OCI-LY3 (cell line): ENCODE results near the gene STK35.

Source experiments
- H2AFZ ChIP-seq: fragments of 200-600, 300-600 bp; shearing (Covaris generic); 2 replicates; pipeline ENCODE4 v1.6.0; 2014; ENCODE audit warnings: antibody characterized with exemption, low read depth, low read length
- H3K27ac ChIP-seq: fragments of 200-600, 300-600 bp; sonication (generic); 2 replicates; pipeline ENCODE4 v1.5.1; 2014; ENCODE audit warnings: mild to moderate bottlenecking, low read length, moderate library complexity, mixed read lengths
- H3K27me3 ChIP-seq: fragments of 200-600, 300-600 bp; sonication (generic); 2 replicates; pipeline ENCODE4 v1.6.1; 2014; ENCODE audit warnings: low read depth, low read length, mixed read lengths
- H3K36me3 ChIP-seq: fragments of 200-600, 300-600 bp; sonication (generic); replicated peaks from 2 replicates; pipeline ENCODE3; 2014; ENCODE audit warnings: low read depth, low read length, mixed read lengths
- H3K4me1 ChIP-seq: fragments of 300-600, 200-600 bp; sonication (generic); 2 replicates; pipeline ENCODE4 v1.6.1; 2014; ENCODE audit warnings: low read length, mixed read lengths
- H3K4me2 ChIP-seq: fragments of 200-600, 300-600 bp; sonication (generic); 2 replicates; pipeline ENCODE4 v1.6.1; 2014; ENCODE audit warnings: low read length, mixed read lengths
- H3K4me3 ChIP-seq: fragments of 300-600, 200-600 bp; sonication (generic); 2 replicates; pipeline ENCODE4 v1.5.1; 2014; ENCODE audit warnings: antibody characterized with exemption, mild to moderate bottlenecking, low read length, moderate library complexity
- H3K79me2 ChIP-seq: fragments of 300-600, 200-600 bp; shearing (Covaris generic); 2 replicates; pipeline ENCODE4 v1.6.1; 2014; ENCODE audit warnings: mild to moderate bottlenecking, low read length, mixed read lengths
- H3K9ac ChIP-seq: fragments of 300-600, 200-600 bp; shearing (Covaris generic); 2 replicates; pipeline ENCODE4 v1.6.0; 2014; ENCODE audit warnings: mild to moderate bottlenecking, low read length, moderate library complexity
- H3K9me3 ChIP-seq: fragments of 200-600, 300-600 bp; shearing (Covaris generic); 2 replicates; pipeline ENCODE4 v1.6.1; 2014; ENCODE audit warnings: low read length, mixed read lengths; ENCODE audit not compliant: insufficient read depth
- H4K20me1 ChIP-seq: fragments of 200-600, 300-600 bp; sonication (generic); 2 replicates; pipeline ENCODE4 v1.6.1; 2016; ENCODE audit warnings: low read length, mixed read lengths; ENCODE audit not compliant: insufficient read depth
- CTCF ChIP-seq: fragments of 200-600, 300-600 bp; sonication (generic); IDR thresholded peaks from 2 replicates; pipeline ENCODE4 v1.5.1; 2014; ENCODE audit warnings: antibody characterized with exemption, low read length, low read depth
- EZH2phosphoT487 ChIP-seq: fragments of 200-600 bp; shearing (Covaris generic); IDR thresholded peaks from 2 replicates; pipeline ENCODE4 v1.6.1; 2018; ENCODE audit warnings: antibody characterized with exemption, mixed run types, low read depth

Gene STK35

GRCh38 chr20:2104236-2104635 is 2.6 kb downstream of the STK35 start:
- Histone ChIP-seq H3K27me3 (no peaks in the 10 kb centered on the region), H3K9me3 (no peaks in the 10 kb centered on the region), H3K27ac (no peak overlapping the region), H4K20me1 (peaks cover 44% of the 10 kb centered on the region), H2AFZ (no peak overlapping the region), H3K4me3 (peak overlapping the region; percentile 94), H3K9ac (peak overlapping the region; percentile 87; the same call in 1 of the 2 replicates), H3K4me2 (peak overlapping the region; percentile 93), H3K36me3 (peaks cover 33% of the 10 kb centered on the region), H3K79me2 (peaks cover 73% of the 10 kb centered on the region), H3K4me1 (peaks cover 24% of the 10 kb centered on the region)
- TF ChIP-seq EZH2phosphoT487 (no peak), CTCF (no peak)

GRCh38 chr20:2108498-2108897 is 6.9 kb downstream of the STK35 start:
- Histone ChIP-seq H3K79me2 (peaks cover 100% of the 10 kb centered on the region), H4K20me1 (peaks cover 82% of the 10 kb centered on the region), H2AFZ (no peak overlapping the region), H3K27me3 (no peaks in the 10 kb centered on the region), H3K36me3 (peaks cover 49% of the 10 kb centered on the region), H3K27ac (no peak overlapping the region), H3K4me3 (no peak overlapping the region), H3K4me1 (peaks cover 33% of the 10 kb centered on the region), H3K9me3 (no peaks in the 10 kb centered on the region), H3K4me2 (no peak overlapping the region), H3K9ac (no peak overlapping the region)
- TF ChIP-seq EZH2phosphoT487: no peak
- no peak for TF ChIP-seq CTCF

- no peak overlapping the region for H3K9ac ChIP-seq
- no peaks in the 10 kb centered on the region for H3K9me3 ChIP-seq
- H3K4me2 ChIP-seq: no peak overlapping the region
- no peak for TF ChIP-seq CTCF
- no peak for TF ChIP-seq EZH2phosphoT487
- peaks cover 100% of the 10 kb centered on the region for H3K79me2 ChIP-seq
- peaks cover 28% of the 10 kb centered on the region for H3K4me1 ChIP-seq
- no peak overlapping the region for H2AFZ ChIP-seq
- H3K36me3 ChIP-seq: peaks cover 54% of the 10 kb centered on the region
- H3K27me3 ChIP-seq: no peaks in the 10 kb centered on the region
- H3K27ac ChIP-seq: no peak overlapping the region
- peaks cover 83% of the 10 kb centered on the region for H4K20me1 ChIP-seq
- no peak overlapping the region for H3K4me3 ChIP-seq
Observed at GRCh38 chr20:2108987-2109386, 7.4 kb downstream of the STK35 start.

DNA sequence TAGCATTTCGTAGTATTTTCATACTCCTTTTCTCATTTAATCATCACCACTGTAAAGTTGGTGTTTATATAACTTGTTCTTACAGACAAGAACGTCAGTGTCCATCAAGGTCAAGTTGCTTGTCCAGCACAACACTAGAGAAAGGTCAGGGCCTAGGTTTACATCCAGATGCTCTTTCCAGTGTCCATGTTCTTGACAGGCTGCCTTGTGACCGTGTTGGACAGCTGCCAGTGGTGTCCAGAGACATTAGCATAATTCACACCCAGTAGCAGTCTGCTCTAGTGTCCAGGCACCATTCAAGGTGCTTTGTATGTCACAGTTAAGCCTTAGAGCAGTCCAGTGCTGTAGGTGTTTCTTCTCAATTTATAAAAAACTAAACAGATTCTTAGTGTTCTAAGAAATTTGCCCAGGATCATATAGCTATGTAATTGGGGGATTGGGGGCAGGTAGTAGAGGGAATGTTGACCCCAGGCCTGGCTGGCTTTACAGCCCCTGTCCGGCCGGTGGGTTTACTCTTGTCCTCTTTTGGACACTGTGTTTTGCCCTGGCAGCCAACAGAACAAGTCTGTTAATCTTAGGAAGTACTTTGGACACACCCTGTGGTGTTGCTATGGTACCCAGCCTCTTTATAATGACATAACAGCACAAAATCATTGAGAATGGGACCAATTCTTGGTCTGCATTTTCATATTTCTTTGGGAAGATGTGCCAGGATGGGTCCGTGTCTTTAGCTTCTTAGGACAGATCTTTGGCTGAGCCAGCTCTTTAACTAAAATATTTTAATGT is 8.0 kb downstream of the STK35 start:
- H4K20me1 ChIP-seq: peaks cover 85% of the 10 kb centered on the region
- TF ChIP-seq CTCF (no peak), EZH2phosphoT487 (no peak)
- no peak overlapping the region for H3K4me2 ChIP-seq
- H2AFZ ChIP-seq: no peak overlapping the region
- H3K4me3 ChIP-seq: no peak overlapping the region
- H3K27me3 ChIP-seq: no peaks in the 10 kb centered on the region
- peaks cover 100% of the 10 kb centered on the region for H3K79me2 ChIP-seq
- peaks cover 22% of the 10 kb centered on the region for H3K4me1 ChIP-seq
- no peaks in the 10 kb centered on the region for H3K9me3 ChIP-seq
- peaks cover 56% of the 10 kb centered on the region for H3K36me3 ChIP-seq
- H3K9ac ChIP-seq: no peak overlapping the region
- H3K27ac ChIP-seq: no peak overlapping the region
